ENCODE data around the gene NHLRC3.
"Not testable (repeated sequence)": the region's sequence is repeated elsewhere in the genome, so short reads cannot be mapped to it uniquely, and the experiment has no call there.

The NHLRC3 gene

GRCh38 chr13:39037880-39038568 is at the start of gene NHLRC3, which contains the start of gene PROSER1:
NHLRC3 (plus strand) TSS chr13:39038456; CDS start chr13:39038640, 184 bp downstream.
PROSER1 (minus strand) TSS chr13:39038089; CDS start chr13:39037242, 847 bp downstream.
- H3K27ac ChIP-seq, result peak within 1 kb of the TSS; percentile 84
- peak; percentile 68 for DNase-seq (ENCODE audit: low read depth, low spot score)

- H3K27ac ChIP-seq, result no peak within 1 kb of the TSS
- DNase-seq (ENCODE audit: low read depth, low spot score), result no peak
Measured at GRCh38 chr13:38990693-38991092, 47.6 kb upstream of the NHLRC3 start, which contains the start of gene STOML3. STOML3 (minus strand) TSS chr13:38990831; CDS start chr13:38990721, 110 bp downstream.

GRCh38 chr13:38993381-38993780 is 44.9 kb upstream of the NHLRC3 start:
- DNase-seq (ENCODE audit: low read depth, low spot score), result no peak
- H3K27ac ChIP-seq, result no peak overlapping the region

GRCh38 chr13:38998739-38999138 is 39.5 kb upstream of the NHLRC3 start:
- no peak for DNase-seq (ENCODE audit: low read depth, low spot score)
- no peak overlapping the region for H3K27ac ChIP-seq

- not testable (repeated sequence) for DNase-seq (ENCODE audit: low read depth, low spot score)
- peak overlapping the region; percentile 72 for H3K27ac ChIP-seq
Measured at GRCh38 chr13:39006371-39007111, 31.7 kb upstream of the NHLRC3 start.

- no peak for DNase-seq (ENCODE audit: low read depth, low spot score)
- no peak overlapping the region for H3K27ac ChIP-seq
Measured at GRCh38 chr13:39012608-39013007, 25.6 kb upstream of the NHLRC3 start.

- H3K27ac ChIP-seq, result no peak overlapping the region
- no peak for DNase-seq (ENCODE audit: low read depth, low spot score)
Measured at GRCh38 chr13:39013462-39013861, 24.8 kb upstream of the NHLRC3 start.

GRCh38 chr13:39016087-39016486 is 22.2 kb upstream of the NHLRC3 start:
- no peak for DNase-seq (ENCODE audit: low read depth, low spot score)
- H3K27ac ChIP-seq, result no peak overlapping the region

GRCh38 chr13:39016787-39017186 is 21.5 kb upstream of the NHLRC3 start:
- H3K27ac ChIP-seq, result no peak overlapping the region
- DNase-seq (ENCODE audit: low read depth, low spot score), result no peak

GRCh38 chr13:39020853-39021462 is 17.3 kb upstream of the NHLRC3 start:
- no peak overlapping the region for H3K27ac ChIP-seq
- no peak for DNase-seq (ENCODE audit: low read depth, low spot score)

- no peak for DNase-seq (ENCODE audit: low read depth, low spot score)
- peak overlapping the region; percentile 68 for H3K27ac ChIP-seq
Measured at GRCh38 chr13:39023316-39023715, 14.9 kb upstream of the NHLRC3 start.

- peak; percentile 86 for DNase-seq (ENCODE audit: low read depth, low spot score)
- peak overlapping the region; percentile 68 for H3K27ac ChIP-seq
Measured at GRCh38 chr13:39023761-39024160, 14.5 kb upstream of the NHLRC3 start.

GRCh38 chr13:39025433-39025839 is 12.8 kb upstream of the NHLRC3 start:
- no peak for DNase-seq (ENCODE audit: low read depth, low spot score)
- H3K27ac ChIP-seq, result peak overlapping the region; percentile 68

GRCh38 chr13:39032150-39032549 is 6.1 kb upstream of the NHLRC3 start:
- H3K27ac ChIP-seq, result no peak overlapping the region
- DNase-seq (ENCODE audit: low read depth, low spot score), result no peak

- DNase-seq (ENCODE audit: low read depth, low spot score), result no peak
- H3K27ac ChIP-seq, result no peak overlapping the region
Measured at GRCh38 chr13:39034085-39034484, 4.2 kb upstream of the NHLRC3 start.

GRCh38 chr13:39035204-39035603 is 3.1 kb upstream of the NHLRC3 start:
- no peak for DNase-seq (ENCODE audit: low read depth, low spot score)
- H3K27ac ChIP-seq, result no peak overlapping the region

- H3K27ac ChIP-seq, result peak overlapping the region; percentile 84
- no peak for DNase-seq (ENCODE audit: low read depth, low spot score)
Measured at GRCh38 chr13:39035799-39036198, 2.5 kb upstream of the NHLRC3 start.

- no peak for DNase-seq (ENCODE audit: low read depth, low spot score)
- peak overlapping the region; percentile 84 for H3K27ac ChIP-seq
Measured at GRCh38 chr13:39036212-39036611, 2.0 kb upstream of the NHLRC3 start.

- H3K27ac ChIP-seq, result peak overlapping the region; percentile 84
- no peak for DNase-seq (ENCODE audit: low read depth, low spot score)
Measured at GRCh38 chr13:39037410-39037879, 811 bp upstream of the NHLRC3 start.

GRCh38 chr13:39038569-39039030 is 344 bp downstream of the NHLRC3 start:
- DNase-seq (ENCODE audit: low read depth, low spot score), result no peak
- peak overlapping the region; percentile 84 for H3K27ac ChIP-seq

- H3K27ac ChIP-seq, result peak overlapping the region; percentile 84
Measured at GRCh38 chr13:39039041-39039440, 785 bp downstream of the NHLRC3 start.

More at GRCh38 chr13:39039041-39039440, 785 bp downstream of the NHLRC3 start:
- no peak for DNase-seq (ENCODE audit: low read depth, low spot score)

Data from epithelial cell of prostate (primary cell).